Panc1 (cell line): ENCODE measurements around the gene GBA2. TPM values are rescaled to one million over a fixed set of nuclear protein-coding genes. Genes with fewer than 3 reads are reported as not detected.

ENCODE experiments used
- ATAC-seq: fragments of 200-7000 bp; cut with Tn5 transposase; 2 replicates; pipeline ENCODE4 v1.9.1; 2020; ENCODE audit warnings: mild to moderate bottlenecking, moderate library complexity
- BruUV-seq: library from RNA; stranded (reverse); fragments of 400-500 nt; replicated peaks from 2 replicates; lab custom pipeline; 2021; lab: Mats Ljungman, UMichigan
- CTCF ChIA-PET: fragments of 300-600 bp; sonication (Branson Sonifier 250); formaldehyde crosslinking; loops from one replicate; lab custom pipeline; 2022; ENCODE audit warnings: antibody characterized with exemption; lab: Charles Lee
- POLR2A ChIA-PET: fragments of 300-600 bp; sonication (Branson Sonifier 250); formaldehyde crosslinking; loops from one replicate; lab custom pipeline; 2022; ENCODE audit warnings: antibody characterized with exemption; lab: Charles Lee
- DNase-seq: peaks from one replicate; pipeline ENCODE4 v3.0.0-alpha.2; 2010; ENCODE audit warnings: low read depth, low spot score
- H3K27ac ChIP-seq: 2 replicates; pipeline ENCODE4 v1.5.1; 2011; ENCODE audit warnings: mild to moderate bottlenecking, low read length, inconsistent platforms
- H3K27me3 ChIP-seq: fragments of 200-500 bp; sonication (Bioruptor generic); 2 replicates; pipeline ENCODE4 v1.6.0; 2014; ENCODE audit warnings: low read length, inconsistent platforms; ENCODE audit not compliant: control insufficient read depth, insufficient read depth
- H3K36me3 ChIP-seq: fragments of 200-500 bp; sonication (Bioruptor generic); 2 replicates; pipeline ENCODE4 v1.5.1; 2014; ENCODE audit warnings: inconsistent platforms, mild to moderate bottlenecking, low read length, moderate library complexity; ENCODE audit not compliant: control insufficient read depth, insufficient read depth
- H3K4me1 ChIP-seq: 2 replicates; pipeline ENCODE4 v1.5.1; 2011; ENCODE audit warnings: inconsistent platforms, mild to moderate bottlenecking, low read length, moderate library complexity; ENCODE audit not compliant: control insufficient read depth, insufficient read depth
- H3K4me3 ChIP-seq, 2 experiments: 2 replicates each; pipeline ENCODE4 v1.5.1; 2011 to 2012; ENCODE audit warnings: low read depth in 2 of 2, low read length in 2 of 2, mild to moderate bottlenecking in 2 of 2, inconsistent platforms in 1 of 2, moderate library complexity in 1 of 2
- H3K9me3 ChIP-seq: fragments of 200-500 bp; sonication (Bioruptor generic); 2 replicates; pipeline ENCODE4 v1.5.1; 2014; ENCODE audit warnings: low read depth, mild to moderate bottlenecking, inconsistent platforms, low read length, moderate library complexity; ENCODE audit not compliant: control insufficient read depth, insufficient read depth
- CTCF ChIP-seq: fragments of 450-650 bp; IDR thresholded peaks from 2 replicates; pipeline ENCODE4 v1.5.1; 2017; ENCODE audit warnings: mild to moderate bottlenecking
- POLR2AphosphoS5 ChIP-seq: IDR thresholded peaks from 2 replicates; pipeline ENCODE4 v1.6.1; 2012; ENCODE audit warnings: mild to moderate bottlenecking, low read depth, low read length, moderate library complexity
- REST ChIP-seq, 2 experiments: IDR thresholded peaks; 2 replicates each; pipeline ENCODE4 v1.6.1; 2011 to 2012; ENCODE audit warnings: low read depth in 2 of 2, control low read depth in 1 of 2, low read length in 1 of 2, mild to moderate bottlenecking in 1 of 2, moderate library complexity in 1 of 2; ENCODE audit not compliant: insufficient read depth in 1 of 2
- SIN3A ChIP-seq: IDR thresholded peaks from 2 replicates; pipeline ENCODE4 v1.6.1; 2012; ENCODE audit warnings: low read depth, mild to moderate bottlenecking, low read length, moderate library complexity, borderline replicate concordance; ENCODE audit not compliant: insufficient read depth
- TCF7L2 ChIP-seq: IDR thresholded peaks from 2 replicates; pipeline ENCODE4 v1.6.1; 2011; ENCODE audit warnings: mild to moderate bottlenecking, low read depth, low read length, inconsistent platforms
- in situ Hi-C: cut with HindIII; loops from 2 replicates; pipeline ENCODE4 v1.10.0; 2016; ENCODE audit warnings: low sequenced_read_pairs, low pct_unique_long_range_greater_than_20kb
- intact Hi-C: fragments of 100-400 bp; cut with micrococcal nuclease; formaldehyde crosslinking; loops from one replicate; pipeline ENCODE4 v1.10.0; 2022; ENCODE audit not compliant: unreplicated experiment
- total RNA-seq: library from RNA; stranded (reverse); gene quantifications from one replicate; pipeline ENCODE4 v1.2.1, GENCODE V29; 2021; ENCODE audit not compliant: unreplicated experiment

GBA2 gene
- total RNA-seq, 1 experiment from 2014 or later: 109 TPM

- H3K9me3 ChIP-seq: no peaks in the 10 kb centered on the region
- intact Hi-C loops: loop anchor here (5.0 kb wide), 1 partner anchor 65 kb away; no protein-coding TSS in a partner anchor
- ChIA-PET POLR2A (no interaction called here), CTCF (interaction anchor here (0.8 to 1.0 kb wide), 2 partner anchors 31 to 124 kb away, joined by 3 read pairs; no protein-coding TSS in a partner anchor)
- no peak for ATAC-seq
- H3K36me3 ChIP-seq: peaks cover 2% of the 10 kb centered on the region
- BruUV-seq: no TSS peak
- no peaks in the 10 kb centered on the region for H3K27me3 ChIP-seq
- H3K4me1 ChIP-seq: peaks cover 28% of the 10 kb centered on the region
- TF ChIP-seq REST (IDR thresholded peaks at IDR 0.05; ENCODE audit: insufficient read depth in 1 of 2, low read depth in 2 of 2, low read length in 1 of 2) (no peak), CTCF (no peak), POLR2AphosphoS5 (no peak), SIN3A (no peak), TCF7L2 (no peak)
- no peak overlapping the region for H3K4me3 ChIP-seq
- in situ Hi-C loops: no loop called here
- no peak for DNase-seq
- H3K27ac ChIP-seq: 0 out of 2 replicates have a peak overlapping the region, but pooled peaks have one; percentile 1
Measured at GRCh38 chr9:35727676-35728040, 21.4 kb downstream of the GBA2 start.

- no peak overlapping the region for H3K27ac ChIP-seq
- no peak for ATAC-seq
- H3K4me1 ChIP-seq: peaks cover 28% of the 10 kb centered on the region
- in situ Hi-C loops: no loop called here
- intact Hi-C loops: loop anchor here (5.0 kb wide), 1 partner anchor 65 kb away; no protein-coding TSS in a partner anchor
- CTCF ChIA-PET: no interaction called here
- DNase-seq: no peak
- no peaks in the 10 kb centered on the region for H3K27me3 ChIP-seq
- BruUV-seq: no TSS peak
- peaks cover 7% of the 10 kb centered on the region for H3K36me3 ChIP-seq
- H3K9me3 ChIP-seq: no peaks in the 10 kb centered on the region
- TF ChIP-seq CTCF (no peak), REST (IDR thresholded peaks at IDR 0.05; ENCODE audit: insufficient read depth in 1 of 2, low read depth in 2 of 2, low read length in 1 of 2) (no peak), SIN3A (no peak), POLR2AphosphoS5 (no peak), TCF7L2 (no peak)
- POLR2A ChIA-PET: no interaction called here
- H3K4me3 ChIP-seq: no peak overlapping the region
Measured at GRCh38 chr9:35726931-35727330, 22.1 kb downstream of the GBA2 start.
